HG02981 (cell line): ENCODE measurements around the gene LPAR3.
"Not testable (repeated sequence)": the region's sequence is repeated elsewhere in the genome, so short reads cannot be mapped to it uniquely, and the experiment has no call there.

Source experiments
- ATAC-seq: cut with Tn5 transposase; IDR thresholded peaks from one replicate; pipeline ENCODE4 v1.9.1; 2021; ENCODE audit warnings: mild to moderate bottlenecking, moderate library complexity; ENCODE audit not compliant: unreplicated experiment

Gene LPAR3, protein sequence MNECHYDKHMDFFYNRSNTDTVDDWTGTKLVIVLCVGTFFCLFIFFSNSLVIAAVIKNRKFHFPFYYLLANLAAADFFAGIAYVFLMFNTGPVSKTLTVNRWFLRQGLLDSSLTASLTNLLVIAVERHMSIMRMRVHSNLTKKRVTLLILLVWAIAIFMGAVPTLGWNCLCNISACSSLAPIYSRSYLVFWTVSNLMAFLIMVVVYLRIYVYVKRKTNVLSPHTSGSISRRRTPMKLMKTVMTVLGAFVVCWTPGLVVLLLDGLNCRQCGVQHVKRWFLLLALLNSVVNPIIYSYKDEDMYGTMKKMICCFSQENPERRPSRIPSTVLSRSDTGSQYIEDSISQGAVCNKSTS

DNA sequence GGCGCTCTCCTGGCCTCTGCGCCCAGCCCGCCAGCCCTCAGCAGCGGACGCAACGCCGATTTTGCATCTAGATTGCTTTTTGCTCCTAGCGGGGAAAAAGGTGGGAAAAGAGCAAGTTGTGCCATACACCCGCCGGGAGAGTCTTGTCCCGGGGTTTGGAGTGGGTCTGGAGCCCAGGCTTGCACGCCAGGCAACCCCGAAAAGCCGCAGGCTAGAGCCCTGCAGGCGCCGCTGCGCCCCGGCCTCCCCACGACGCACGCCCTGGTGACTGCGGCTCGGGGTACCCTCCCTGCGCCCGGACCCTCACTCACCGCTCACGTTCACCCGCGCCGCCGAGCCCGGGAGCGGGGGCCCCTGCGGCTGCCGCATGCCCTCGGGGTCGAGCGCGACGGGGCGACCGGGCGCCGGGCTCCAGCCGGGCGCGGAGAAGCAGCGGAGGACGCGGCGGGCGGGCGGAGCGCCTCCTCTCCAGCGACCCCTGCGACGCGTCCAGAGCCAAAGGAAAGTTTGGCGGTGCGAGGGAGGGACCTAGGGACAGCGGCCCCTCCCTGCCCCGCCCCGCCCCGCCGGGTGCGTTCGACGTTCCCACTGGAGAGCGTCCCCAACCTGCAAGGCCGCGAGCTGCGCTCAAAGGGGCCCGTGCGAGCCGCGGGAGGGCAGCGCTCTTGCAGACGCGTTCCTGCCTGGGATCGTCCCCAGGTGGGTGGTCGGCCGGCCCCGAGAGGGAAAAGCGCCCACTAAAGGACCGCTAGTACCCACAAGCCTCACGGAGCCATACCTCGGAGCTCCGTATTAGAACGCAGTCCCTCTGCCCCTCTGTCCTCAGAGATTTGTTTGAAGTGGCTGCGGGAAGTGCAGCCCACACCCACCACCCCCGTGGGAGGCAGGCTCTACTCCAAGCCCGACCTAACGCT, at the start of gene LPAR3:
Gene LPAR3 (minus strand): TSS at position 502 of the 914 bp plus-strand sequence. CDS start 27,086 bp downstream, outside the sequence.
- no peak for ATAC-seq

DNA sequence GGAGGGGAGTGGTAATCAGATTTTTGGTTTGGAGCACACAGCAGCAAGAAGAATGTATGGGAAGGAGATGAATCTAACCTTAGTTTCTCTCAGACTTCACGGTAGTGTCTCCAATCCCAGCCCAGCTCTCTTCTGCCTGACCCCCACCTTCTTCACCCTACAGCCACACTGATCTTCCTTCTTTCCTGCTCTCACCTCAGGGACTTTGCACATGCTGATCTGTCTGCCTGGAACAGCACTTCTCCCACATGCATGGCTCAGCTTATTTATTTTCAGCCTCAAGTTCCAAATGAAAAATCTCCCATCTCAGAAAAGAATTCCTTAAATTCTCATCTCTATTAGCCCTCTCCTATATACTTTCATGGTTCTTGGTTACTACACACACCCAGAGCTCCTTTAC, 48.8 kb upstream of the LPAR3 start:
- no peak for ATAC-seq

DNA sequence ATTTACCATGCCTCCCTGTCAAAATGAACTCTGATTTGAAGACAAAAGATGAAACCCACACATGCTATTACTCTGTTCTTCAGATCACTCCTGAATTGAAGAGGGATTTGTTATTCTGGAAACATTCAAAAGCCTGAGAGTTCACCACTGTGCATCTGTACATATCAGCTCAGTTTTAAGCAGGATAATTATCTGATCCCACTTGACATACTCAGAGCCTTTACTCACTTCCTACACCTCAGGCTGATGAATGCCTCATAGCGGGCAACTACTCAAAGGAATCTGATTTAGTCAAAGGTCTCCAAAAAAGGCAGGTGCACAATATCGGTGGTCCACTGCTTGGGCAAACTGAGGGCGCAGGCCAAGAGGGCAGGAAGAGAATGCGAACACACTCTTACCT, 47.5 kb upstream of the LPAR3 start:
- no peak for ATAC-seq

DNA sequence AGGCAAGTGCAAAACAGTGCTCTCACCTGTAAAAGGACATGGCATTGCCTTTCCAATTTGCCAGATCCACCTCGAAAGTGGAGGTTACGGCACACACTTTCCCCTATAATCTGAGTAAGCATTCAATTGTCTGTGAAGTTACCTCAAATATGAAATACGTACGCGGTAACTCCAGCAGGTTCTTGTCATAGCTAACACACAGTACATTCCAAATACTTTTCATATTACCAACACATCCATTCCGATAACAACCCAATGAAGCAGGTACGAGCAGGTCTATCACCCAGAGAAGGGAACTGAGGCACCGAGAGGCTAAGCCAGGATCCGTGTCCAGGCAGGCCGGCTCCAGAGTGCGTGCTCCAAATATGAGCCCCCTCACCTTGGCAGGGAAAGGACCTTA, 46.8 kb upstream of the LPAR3 start:
- no peak for ATAC-seq

DNA sequence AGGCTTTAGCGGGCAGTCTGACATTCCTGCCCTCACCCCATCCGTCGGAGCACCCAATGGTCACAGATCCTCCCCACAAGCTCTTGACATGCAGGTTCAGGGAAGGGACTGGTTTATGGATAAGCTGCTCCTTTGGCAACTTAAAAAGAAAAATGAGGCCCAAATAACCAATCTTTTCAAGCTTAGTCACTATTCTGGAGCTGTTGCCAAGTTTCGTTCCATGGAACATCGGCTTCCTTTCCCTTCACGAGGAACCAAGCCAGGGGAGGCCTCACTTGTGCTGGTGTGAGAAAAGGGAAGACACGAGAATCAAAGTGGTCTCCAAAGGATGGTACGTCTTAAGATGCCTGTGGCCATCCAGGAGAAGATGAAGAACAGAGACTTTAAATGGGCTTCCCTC, 46.1 kb upstream of the LPAR3 start:
- no peak for ATAC-seq

DNA sequence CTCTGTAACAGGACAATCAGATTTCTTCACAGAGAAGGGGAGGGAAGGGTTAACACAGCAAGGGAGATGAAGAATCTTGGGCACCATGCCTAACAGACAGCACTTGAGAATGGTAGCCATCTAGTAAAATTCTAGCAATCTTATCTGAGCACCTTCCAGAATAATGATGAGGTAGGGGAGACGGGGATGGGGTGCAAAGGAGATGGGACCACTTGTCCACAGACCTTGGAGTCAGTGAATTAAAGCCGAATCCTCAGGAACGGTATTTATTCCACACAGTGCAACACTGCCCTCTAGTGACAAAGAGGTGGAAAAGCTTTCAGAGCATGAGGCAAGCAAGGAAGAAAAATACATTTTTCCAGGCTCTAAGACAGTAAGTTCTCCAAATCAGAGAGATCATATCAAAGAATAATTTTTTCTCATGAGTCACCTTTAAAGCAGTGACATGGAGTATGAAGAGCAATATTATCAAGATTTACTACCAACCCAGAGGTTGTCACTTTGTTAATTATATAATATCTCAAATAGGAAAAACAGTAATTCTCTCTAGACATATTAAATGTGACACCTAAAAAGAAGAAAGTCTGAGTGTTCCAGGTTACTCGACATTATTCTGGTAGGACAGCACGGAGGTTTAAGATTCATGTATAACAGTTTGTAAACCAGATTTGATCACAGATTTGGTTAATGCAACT, 43.3 kb upstream of the LPAR3 start:
- no peak for ATAC-seq

DNA sequence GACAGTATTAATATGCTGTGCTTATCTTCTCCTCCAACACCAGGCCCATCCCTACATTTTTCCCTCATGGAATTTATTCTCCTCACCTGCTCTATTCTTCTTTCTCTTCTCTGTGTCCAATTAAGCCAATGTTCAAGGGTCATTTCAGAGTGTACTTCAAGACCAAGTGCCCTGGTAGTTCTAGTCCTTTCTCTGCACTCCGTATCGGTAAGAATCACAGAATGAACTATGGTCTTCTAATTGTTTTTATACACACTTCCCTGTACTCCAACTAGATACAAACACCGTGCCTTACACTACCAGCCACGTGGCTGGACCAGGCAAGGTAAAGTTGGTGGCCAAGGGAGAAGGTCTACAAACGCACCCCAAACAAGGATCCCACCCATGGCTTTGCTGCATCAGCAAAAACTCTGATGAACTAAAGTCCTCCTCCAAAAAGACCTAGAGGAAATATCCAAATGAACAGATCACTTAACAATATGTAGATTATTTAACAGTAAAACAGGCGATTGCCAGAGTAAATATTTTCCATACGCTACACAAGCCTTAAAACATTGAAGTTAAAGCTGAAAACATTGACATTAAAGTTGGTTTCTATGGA, 40.1 kb upstream of the LPAR3 start:
- ATAC-seq = no peak

DNA sequence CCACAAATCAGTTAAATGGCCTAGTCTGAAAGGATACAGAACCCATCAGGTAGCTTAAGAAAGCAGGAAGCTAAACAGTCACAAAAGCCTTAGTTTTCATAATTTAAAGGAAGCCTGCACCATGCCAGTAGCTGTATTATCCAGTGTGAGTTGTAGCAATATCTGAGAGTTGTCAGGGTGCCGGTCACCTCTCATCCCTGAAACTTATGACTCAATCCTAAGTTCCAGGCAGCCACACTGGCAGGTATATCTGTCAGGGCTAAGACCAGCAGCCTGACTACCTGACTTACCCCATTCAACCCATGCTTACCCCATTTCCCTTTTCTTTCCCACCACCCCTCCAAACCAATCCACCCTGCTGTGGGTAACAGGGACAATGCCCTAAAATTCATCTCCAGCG, 37.8 kb upstream of the LPAR3 start:
- no peak for ATAC-seq

DNA sequence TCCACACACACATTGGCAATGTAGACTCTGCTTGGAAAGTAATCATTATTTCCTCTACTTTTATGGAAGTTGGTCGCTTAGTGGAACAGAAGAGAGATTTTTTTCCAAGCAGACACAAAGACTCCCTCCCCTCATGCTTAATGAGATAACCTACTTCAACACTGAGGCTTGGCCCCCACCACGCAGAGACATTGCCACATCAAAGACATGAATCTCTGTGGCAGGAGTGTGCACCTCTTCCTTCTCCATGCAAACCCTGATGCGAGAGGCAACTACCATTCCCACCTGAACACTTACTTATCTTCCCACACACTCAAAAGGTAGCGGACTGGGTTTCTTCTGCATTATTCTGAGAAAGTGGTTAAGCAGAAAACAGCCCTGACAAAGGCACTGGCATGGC, 37.3 kb upstream of the LPAR3 start:
- no peak for ATAC-seq

DNA sequence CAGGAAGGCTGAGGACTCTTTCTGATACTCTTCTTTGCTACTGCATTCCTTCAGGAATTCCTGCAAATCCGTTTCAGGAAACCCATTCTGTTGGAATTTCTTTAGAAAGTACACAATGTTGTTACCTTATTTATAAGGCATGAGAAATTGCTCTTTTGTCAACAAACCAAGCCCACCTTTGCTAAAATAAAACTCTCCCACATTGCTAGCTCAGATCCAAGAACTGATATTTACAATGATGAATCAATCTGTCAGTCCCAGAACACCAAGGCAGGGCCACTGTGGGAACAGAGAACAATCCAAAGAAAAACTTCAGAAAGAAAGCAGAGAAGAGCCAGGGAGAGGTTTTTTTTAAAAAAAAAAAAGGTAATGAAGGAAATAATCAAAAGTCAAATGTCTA, 36.6 kb upstream of the LPAR3 start:
- ATAC-seq = no peak

DNA sequence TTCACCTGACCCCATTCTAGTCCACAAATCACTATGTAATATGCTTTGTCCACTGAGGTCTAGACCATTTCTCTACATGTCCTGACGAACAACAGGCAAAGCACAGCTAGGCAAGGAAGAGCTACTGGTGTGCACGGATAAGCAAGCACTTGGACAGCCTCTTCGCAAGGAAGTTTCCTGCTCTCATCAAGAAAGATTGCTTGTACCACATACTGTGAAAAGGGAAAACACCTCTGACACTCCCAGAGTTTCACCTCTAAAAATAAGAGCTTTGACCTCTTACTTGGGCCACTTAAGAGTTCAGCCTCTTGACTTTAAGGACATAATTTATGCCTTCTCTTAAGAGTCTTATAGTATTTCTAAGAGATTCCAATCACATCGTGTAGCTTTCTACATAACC, 36.0 kb upstream of the LPAR3 start:
- ATAC-seq = no peak

DNA sequence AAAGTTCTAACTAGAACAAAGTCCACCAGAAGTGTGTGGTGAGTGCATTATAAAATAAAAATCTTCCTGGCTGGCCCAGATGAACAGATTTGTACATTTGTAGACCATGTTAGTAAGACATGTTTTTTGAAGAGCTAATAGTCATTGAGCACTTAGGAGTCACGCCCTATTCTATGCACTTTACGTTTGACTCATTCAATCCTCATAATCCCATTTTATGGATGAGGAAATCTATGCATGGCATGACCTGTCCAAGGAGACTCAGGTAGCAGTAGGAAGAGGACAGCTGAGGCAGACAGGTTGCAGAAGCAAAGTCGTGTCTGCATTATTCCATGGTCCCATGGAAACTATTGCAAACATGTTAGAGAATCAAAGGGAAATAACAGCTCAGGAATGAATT, 30.3 kb upstream of the LPAR3 start:
- no peak for ATAC-seq

DNA sequence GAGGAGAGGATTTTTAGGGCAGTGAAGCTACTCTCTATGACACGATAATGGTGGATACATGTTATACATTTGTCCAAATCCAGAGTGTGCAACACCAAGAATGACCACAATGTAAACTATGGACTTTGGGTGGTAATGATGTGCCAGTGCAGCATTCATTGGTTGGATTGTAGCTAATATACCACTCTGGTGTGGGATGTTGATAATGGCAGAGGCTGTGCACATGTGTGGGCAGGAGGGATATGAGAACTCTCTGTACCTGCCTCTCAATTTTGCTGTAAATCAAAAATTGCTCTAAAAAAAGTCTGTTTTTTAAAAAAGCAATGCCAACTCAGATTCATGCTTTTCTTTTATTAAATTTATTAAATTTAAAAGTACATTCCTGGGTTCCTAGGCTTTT, 27.2 kb upstream of the LPAR3 start:
- ATAC-seq = no peak

DNA sequence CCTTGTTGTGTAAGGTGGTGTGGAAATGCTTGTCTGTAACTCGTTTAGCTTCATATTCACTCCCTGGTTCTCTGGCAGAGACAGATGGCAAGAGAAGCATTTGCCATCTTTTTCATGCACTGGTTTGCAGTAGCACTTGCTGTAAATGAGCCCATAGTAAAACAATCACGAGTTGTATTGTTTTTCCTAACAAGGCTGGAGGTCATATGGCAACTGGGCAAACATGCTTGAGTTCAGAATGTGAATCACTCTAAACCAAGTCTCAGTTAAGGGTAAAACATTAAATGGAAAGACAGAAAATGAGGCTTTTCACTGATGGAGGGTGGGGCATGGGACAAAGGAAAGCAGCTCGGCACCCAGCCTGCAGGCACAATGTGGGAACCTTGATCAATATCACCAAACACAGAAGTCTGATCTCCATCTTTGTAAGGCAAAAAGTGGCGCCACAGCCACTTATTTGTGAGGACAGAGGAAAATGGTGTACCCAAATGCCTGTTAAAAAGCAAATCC, 26.5 kb upstream of the LPAR3 start:
- ATAC-seq = no peak

DNA sequence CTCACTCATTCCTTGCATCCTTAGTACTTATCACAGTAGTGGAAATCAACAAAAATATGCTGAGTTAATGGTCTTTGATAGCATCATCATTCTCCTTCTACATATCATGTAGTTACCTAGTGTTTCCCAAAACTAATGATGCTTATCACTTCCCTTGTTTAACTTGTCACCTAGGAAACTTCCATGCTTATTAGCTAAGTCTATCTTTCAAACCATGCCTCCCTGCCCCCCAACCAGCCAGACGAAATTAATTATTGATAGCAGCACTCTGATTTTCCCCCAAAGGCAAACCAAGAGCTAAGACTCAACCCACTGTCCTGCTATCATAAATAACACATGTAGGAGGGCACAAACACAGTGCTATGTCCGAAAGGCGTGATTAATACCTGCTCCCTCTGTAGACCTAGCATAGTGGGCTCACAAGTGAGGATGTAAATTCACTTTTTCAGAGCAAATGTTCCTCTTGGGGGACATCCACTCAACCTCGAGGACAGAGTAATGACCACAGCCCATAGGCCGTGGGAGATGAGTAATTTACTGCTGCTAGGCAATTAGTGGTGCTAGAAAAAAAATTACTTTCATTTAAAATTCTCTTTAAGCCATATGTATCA, 25.8 kb upstream of the LPAR3 start:
- no peak for ATAC-seq

DNA sequence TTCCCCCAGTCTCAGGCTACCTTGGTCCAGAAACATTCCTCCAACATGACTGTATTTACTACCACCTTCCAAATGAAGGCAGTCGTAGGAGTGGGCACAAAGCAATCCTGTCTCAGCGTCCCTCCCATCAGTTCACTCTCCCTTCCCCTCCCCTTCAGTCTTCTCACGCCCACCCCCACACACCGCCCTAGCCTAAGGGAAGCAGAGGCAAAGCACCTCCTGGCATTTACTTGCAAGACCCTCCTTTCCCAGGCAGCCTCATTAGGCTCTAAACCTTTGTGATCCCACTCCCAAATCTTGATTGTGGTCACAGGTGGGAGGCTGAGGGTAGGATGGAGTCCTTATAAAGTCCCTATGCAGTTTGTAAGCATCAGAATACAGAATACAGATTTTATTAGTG, 23.9 kb upstream of the LPAR3 start:
- no peak for ATAC-seq

DNA sequence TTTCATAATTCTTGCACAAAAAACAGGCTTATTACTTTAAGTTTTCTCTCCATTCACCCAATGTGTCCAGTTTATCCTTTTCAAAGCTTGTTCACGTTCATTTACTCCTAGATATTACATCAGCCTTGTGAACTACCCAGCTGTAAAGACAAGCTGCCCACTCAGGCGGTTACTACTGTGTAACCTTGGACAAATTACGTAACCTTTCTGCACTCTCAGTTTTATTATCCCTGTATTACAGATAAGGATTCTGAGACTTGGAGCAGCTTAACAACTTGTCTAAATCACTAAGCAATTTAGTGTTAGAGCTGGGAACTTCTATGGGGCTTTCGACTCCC, 20.5 kb upstream of the LPAR3 start:
- ATAC-seq = no peak

DNA sequence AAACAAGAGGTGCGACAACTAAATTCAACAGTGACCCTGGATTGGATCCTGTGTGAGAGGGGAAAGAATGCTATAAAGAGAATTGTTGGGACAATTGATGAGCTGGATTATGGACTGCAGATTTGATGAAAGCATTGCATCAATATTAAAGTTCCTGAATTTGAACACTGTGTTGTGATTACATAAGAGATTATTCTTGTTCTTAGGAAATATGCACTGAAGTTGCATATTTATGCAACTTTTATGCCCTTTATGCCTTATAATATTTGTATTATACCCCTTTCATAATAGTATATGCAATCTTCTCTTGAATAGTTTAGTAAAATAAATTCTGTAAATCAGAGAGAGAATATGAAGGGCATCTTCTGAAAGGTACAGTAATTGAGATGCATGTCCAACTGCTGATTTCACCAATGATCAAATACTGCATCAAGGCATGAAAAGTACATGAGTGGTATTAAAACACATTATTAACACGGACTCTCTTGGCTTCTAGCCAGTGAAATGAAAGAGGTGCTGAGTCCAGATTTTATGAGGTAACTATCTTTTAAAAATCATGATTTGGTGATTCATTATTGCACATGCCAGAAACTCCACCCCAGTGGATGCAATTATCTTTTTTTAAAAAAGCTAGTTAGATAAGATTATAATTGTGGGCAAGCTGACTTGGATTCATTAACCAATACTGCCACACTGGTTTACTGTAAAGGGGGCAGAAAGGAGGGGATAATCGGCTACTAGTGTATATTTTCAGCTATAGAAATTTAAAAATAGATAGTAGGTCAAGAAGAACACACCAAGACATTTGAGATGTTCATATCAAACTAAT, 19.9 kb upstream of the LPAR3 start:
- ATAC-seq = no peak

DNA sequence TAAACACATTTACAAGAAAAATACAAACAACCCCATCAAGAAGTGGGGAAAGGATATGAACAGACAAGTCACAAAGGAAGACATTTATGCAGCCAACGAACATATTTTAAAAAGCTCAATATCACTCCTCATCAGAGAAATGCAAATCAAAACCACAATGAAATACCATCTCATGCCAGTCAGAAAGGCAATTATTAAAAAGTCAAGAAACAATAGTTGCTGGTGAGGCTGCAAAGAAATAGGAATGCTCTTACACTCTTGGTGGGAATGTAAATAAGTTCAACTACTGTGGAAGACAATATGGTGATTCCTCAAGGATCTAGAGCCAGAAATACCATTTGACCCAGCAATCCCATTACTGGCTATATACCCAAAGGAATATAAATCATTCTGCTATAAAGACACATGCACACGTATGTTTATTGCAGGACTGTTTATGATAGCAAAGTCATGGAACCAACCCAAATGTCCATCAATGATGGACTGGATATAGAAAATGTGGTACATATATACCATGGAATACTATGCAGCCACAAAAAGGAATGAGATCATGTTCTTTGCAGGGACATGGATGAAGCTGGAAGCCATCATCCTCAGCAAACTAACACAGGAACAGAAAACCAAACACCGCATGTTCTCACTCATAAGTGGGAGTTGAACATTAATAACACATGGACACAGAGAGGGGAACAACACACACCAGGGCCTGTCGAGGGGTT, 15.9 kb upstream of the LPAR3 start:
- not testable (repeated sequence) for ATAC-seq
